Spleen (tissue), 11 donors: Measurements from ENCODE around the gene HIPK2. TPM values are rescaled to one million over a fixed set of nuclear protein-coding genes. Genes with fewer than 3 reads are reported as not detected.

ENCODE experiments used
- DNase-seq: peaks from one replicate; pipeline ENCODE4 v3.0.0-alpha.2; 2020
- H3K27ac ChIP-seq, 8 donors: fragments of 200-600 bp; sonication (generic) in 7 of 8; 1 replicate in 4 of 8; 2 replicates in 4 of 8; pipeline versions ENCODE4 v1.5.0 to v1.8.0; 2016 to 2021; ENCODE audit warnings: inconsistent platforms in 4 of 8, mild to moderate bottlenecking in 4 of 8, moderate library complexity in 1 of 8
- H3K27me3 ChIP-seq, 7 donors: fragments of 200-600 bp; sonication (generic) in 6 of 7; replicated peaks in 1 of 7; 1 replicate in 4 of 7; 2 replicates in 3 of 7; pipeline versions ENCODE4 v1.5.0 to v1.8.0; 2016 to 2021; ENCODE audit warnings: inconsistent platforms in 3 of 7, mild to moderate bottlenecking in 1 of 7
- H3K36me3 ChIP-seq, 6 donors: fragments of 200-600 bp; sonication (generic) in 5 of 6; 1 replicate in 4 of 6; 2 replicates in 2 of 6; pipeline versions ENCODE4 v1.5.0 to v1.8.0; 2016 to 2021; ENCODE audit warnings: inconsistent platforms in 2 of 6
- H3K4me1 ChIP-seq, 6 donors: fragments of 200-600 bp; sonication (generic) in 5 of 6; 1 replicate in 3 of 6; 2 replicates in 3 of 6; pipeline versions ENCODE4 v1.5.0 to v1.8.0; 2016 to 2021; ENCODE audit warnings: inconsistent platforms in 3 of 6
- H3K4me3 ChIP-seq, 8 donors: fragments of 200-600 bp; sonication (generic) in 7 of 8; 1 replicate in 4 of 8; 2 replicates in 4 of 8; pipeline versions ENCODE4 v1.5.0 to v1.8.0; 2016 to 2021; ENCODE audit warnings: inconsistent platforms in 4 of 8, mild to moderate bottlenecking in 4 of 8, moderate library complexity in 2 of 8
- H3K9me3 ChIP-seq, 8 donors: fragments of 200-600 bp; sonication (generic) in 7 of 8; 1 replicate in 4 of 8; 2 replicates in 4 of 8; pipeline versions ENCODE4 v1.5.0 to v1.8.0; 2016 to 2021; ENCODE audit warnings: inconsistent platforms in 4 of 8
- CTCF ChIP-seq, 11 experiments: fragments of 200-600 bp in 7 of 11; fragments of 450-650 bp in 4 of 11; sonication (generic) in 4 of 11; IDR thresholded peaks in 8 of 11; conservative IDR thresholded peaks in 3 of 11; 1 replicate in 7 of 11; 2 replicates in 4 of 11; pipeline versions ENCODE4 v1.4.0 to v1.8.0; 2016 to 2021; ENCODE audit warnings: antibody characterized with exemption in 11 of 11, inconsistent platforms in 4 of 11, mild to moderate bottlenecking in 1 of 11
- POLR2A ChIP-seq, 3 donors: fragments of 450-650 bp; IDR thresholded peaks; one replicate each; pipeline ENCODE4 v1.5.1; 2017; ENCODE audit warnings: antibody characterized with exemption in 3 of 3, mild to moderate bottlenecking in 1 of 3
- POLR2AphosphoS5 ChIP-seq, 3 donors: sonication (generic); formaldehyde crosslinking; IDR thresholded peaks; one replicate each; pipeline ENCODE4 v1.5.1; 2017; ENCODE audit warnings: antibody characterized with exemption in 3 of 3
- WGBS, 5 donors: extraction: QIAGEN DNeasy Blood & Tissue Kit in 3 of 5; methylation state at CpG; one replicate each; pipeline versions ENCODE4 v1.1.5 to v1.1.7; 2013 to 2018; 5-methylcytosine and 5-hydroxymethylcytosine counted together
- intact Hi-C: fragments of 100-400 bp; cut with DNase I; formaldehyde crosslinking; loops from one replicate; pipeline ENCODE4 v1.15.0; 2023; ENCODE audit warnings: low total_unique reads
- polyA plus RNA-seq, 3 donors: library from polyadenylated mRNA; stranded (reverse); fragments of 200-250 nt; gene quantifications; one replicate each; pipeline ENCODE4 v1.2.1, GENCODE V29; 2013
- total RNA-seq, 7 donors: library from RNA; depleted of rRNA in 3 of 7; stranded (reverse); fragments of >200 nt in 3 of 7; fragmentation: NEBNext Ultra II Directional in 4 of 7; extraction: Animal tissue kit (Norgen Biotek cat#: 25700) in 4 of 7; gene quantifications; one replicate each; pipeline versions ENCODE4 v1.1.0 to v1.2.1, GENCODE V29; 2016 to 2021
- donor health status: healthy with polysubstance abuse.
- donor health status: DM: no; HTN: no; CAD: no; lungs with moderate emphysema.
- donor health status: DM: no; HTN: no; CAD: no.
- donor health status: Bipolar disorder and iron deficiency.
- donor health status: healthy.
- donor health status: DM: no; HTN: no; CAD: no.
- donor health status: DM: yes; HTN: yes; CAD: no.

HIPK2 gene
- total and polyA plus RNA-seq, 10 donors: 1.7 to 97.5 (median 51.8) TPM

- DNase-seq: no peak
- Histone ChIP-seq H3K4me3 (peak overlapping the region in 1 of 8 donors; percentile 36), H3K9me3 (no peaks in the 10 kb centered on the region), H3K27me3 (no peaks in the 10 kb centered on the region), H3K4me1 (peaks cover 33 to 97% (median 75%) of the 10 kb centered on the region in 6 donors), H3K27ac (peak overlapping the region; percentile 16 to 88 (median 78)), H3K36me3 (peaks cover 0 to 9% (median 0%) of the 10 kb centered on the region in 6 donors)
- intact Hi-C loops: no loop called here
- no peak for TF ChIP-seq CTCF (IDR thresholded peaks at IDR 0.05 in 8 of 11, conservative IDR thresholded peaks at IDR 0.05 in 3 of 11)
- peak in 1 of 3 donors; percentile 44 for TF ChIP-seq POLR2AphosphoS5 (IDR thresholded peaks at IDR 0.05)
- no peak for TF ChIP-seq POLR2A (IDR thresholded peaks at IDR 0.05)
- 30 to 58% (median 48%) methylated on average over 3 of the region's 3 CpGs for WGBS, 5 donors
Measured at GRCh38 chr7:139726485-139726869, 51.3 kb downstream of the HIPK2 start.

GRCh38 chr7:139725858-139726484, 51.8 kb downstream of the HIPK2 start:
- Histone ChIP-seq H3K4me1 (peaks cover 33 to 97% (median 75%) of the 10 kb centered on the region in 6 donors), H3K9me3 (no peaks in the 10 kb centered on the region), H3K27ac (peak overlapping the region; percentile 16 to 88 (median 78)), H3K4me3 (peak overlapping the region in 1 of 8 donors; percentile 36), H3K27me3 (no peaks in the 10 kb centered on the region), H3K36me3 (peaks cover 0 to 9% (median 0%) of the 10 kb centered on the region in 6 donors)
- 37 to 50% (median 46%) methylated on average over 6 of the region's 6 CpGs for WGBS, 5 donors
- intact Hi-C loops: no loop called here
- TF ChIP-seq POLR2AphosphoS5 (IDR thresholded peaks at IDR 0.05) (no peak), POLR2A (IDR thresholded peaks at IDR 0.05) (no peak), CTCF (IDR thresholded peaks at IDR 0.05 in 8 of 11, conservative IDR thresholded peaks at IDR 0.05 in 3 of 11) (no peak)
- no peak for DNase-seq

DNA sequence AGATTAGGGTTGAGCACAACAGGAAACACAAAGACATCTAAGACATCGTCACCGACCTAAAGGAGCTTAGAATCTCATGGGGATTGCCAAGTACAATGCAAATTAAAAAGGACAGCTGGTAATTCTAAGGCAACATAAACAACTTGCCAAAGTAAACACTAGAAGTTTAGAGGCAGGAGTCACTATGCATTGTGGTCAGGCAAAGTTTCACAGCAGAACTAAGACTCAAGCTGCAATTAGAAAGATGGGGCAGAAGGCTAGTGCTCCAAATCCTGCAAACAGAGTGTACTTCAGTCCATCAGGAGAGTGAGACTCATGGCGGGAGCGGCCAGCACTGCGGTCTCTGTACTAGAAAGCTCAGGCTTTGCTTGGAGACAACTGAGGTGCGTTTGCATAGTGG, 52.7 kb downstream of the HIPK2 start:
- H3K27me3 ChIP-seq: no peaks in the 10 kb centered on the region
- TF ChIP-seq CTCF (IDR thresholded peaks at IDR 0.05 in 8 of 11, conservative IDR thresholded peaks at IDR 0.05 in 3 of 11) (no peak), POLR2AphosphoS5 (IDR thresholded peaks at IDR 0.05) (peak in 1 of 3 donors; percentile 62)
- peaks cover 34 to 97% (median 75%) of the 10 kb centered on the region in 6 donors for H3K4me1 ChIP-seq
- H3K4me3 ChIP-seq: peak overlapping the region in 1 of 8 donors; percentile 36
- peaks cover 0 to 9% (median 0%) of the 10 kb centered on the region in 6 donors for H3K36me3 ChIP-seq
- peak overlapping the region in 7 of 8 donors; percentile 67 to 88 (median 80) for H3K27ac ChIP-seq
- H3K9me3 ChIP-seq: no peaks in the 10 kb centered on the region
- WGBS, 5 donors: 73 to 78% (median 75%) methylated on average over 6 of the region's 6 CpGs
- DNase-seq: no peak
- intact Hi-C loops: no loop called here

- intact Hi-C loops: no loop called here
- TF ChIP-seq CTCF (IDR thresholded peaks at IDR 0.05 in 8 of 11, conservative IDR thresholded peaks at IDR 0.05 in 3 of 11): no peak
- no peak for TF ChIP-seq POLR2AphosphoS5 (IDR thresholded peaks at IDR 0.05)
- no peak for TF ChIP-seq POLR2A (IDR thresholded peaks at IDR 0.05)
- H3K4me3 ChIP-seq: no peak overlapping the region
- 58 to 81% (median 72%) methylated on average over 4 of the region's 4 CpGs for WGBS, 5 donors
- H3K27me3 ChIP-seq: no peaks in the 10 kb centered on the region
- no peak for DNase-seq
- H3K27ac ChIP-seq: peak overlapping the region in 7 of 8 donors; percentile 33 to 88 (median 76)
- H3K9me3 ChIP-seq: no peaks in the 10 kb centered on the region
- H3K36me3 ChIP-seq: no peaks in the 10 kb centered on the region
- H3K4me1 ChIP-seq: peaks cover 34 to 98% (median 90%) of the 10 kb centered on the region in 6 donors
Measured at GRCh38 chr7:139722604-139723003, 55.2 kb downstream of the HIPK2 start.
